ENCODE results near the gene CAMK2D.

GRCh38 chr4:113566015-113566795 lies 195.3 kb downstream of the CAMK2D start:
- no peak for TF ChIP-seq EZH2 (IDR thresholded peaks at IDR 0.05; ENCODE audit: borderline replicate concordance, low read depth, low read length, severe bottlenecking)
- TF ChIP-seq, protein P1, sequence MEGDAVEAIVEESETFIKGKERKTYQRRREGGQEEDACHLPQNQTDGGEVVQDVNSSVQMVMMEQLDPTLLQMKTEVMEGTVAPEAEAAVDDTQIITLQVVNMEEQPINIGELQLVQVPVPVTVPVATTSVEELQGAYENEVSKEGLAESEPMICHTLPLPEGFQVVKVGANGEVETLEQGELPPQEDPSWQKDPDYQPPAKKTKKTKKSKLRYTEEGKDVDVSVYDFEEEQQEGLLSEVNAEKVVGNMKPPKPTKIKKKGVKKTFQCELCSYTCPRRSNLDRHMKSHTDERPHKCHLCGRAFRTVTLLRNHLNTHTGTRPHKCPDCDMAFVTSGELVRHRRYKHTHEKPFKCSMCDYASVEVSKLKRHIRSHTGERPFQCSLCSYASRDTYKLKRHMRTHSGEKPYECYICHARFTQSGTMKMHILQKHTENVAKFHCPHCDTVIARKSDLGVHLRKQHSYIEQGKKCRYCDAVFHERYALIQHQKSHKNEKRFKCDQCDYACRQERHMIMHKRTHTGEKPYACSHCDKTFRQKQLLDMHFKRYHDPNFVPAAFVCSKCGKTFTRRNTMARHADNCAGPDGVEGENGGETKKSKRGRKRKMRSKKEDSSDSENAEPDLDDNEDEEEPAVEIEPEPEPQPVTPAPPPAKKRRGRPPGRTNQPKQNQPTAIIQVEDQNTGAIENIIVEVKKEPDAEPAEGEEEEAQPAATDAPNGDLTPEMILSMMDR (IDR thresholded peaks at IDR 0.05; ENCODE audit: borderline replicate concordance, extremely low read depth, low read length, poor library complexity, severe bottlenecking), result no peak

Measured in DND-41 (cell line).